Measurements from ENCODE around the gene ZNF143.

DNA sequence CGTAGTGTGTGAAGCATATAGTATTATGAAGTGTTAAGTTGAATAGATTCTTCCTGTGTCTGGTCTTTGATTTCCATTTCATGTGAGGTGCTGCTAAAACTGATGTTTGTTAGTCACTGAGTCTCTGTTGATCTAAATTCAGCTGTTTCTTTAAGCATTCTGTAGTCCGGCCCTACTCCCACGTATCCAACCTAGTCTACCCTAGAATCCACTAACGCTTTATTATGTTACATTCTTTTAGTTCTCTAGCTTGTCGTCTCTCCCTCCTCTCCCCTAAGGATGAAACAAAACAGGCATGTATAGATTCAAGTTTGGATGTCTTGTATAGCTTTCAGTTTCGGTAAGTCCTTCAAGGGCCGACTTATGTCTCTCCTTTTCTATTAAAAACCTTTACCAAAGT, 116.7 kb downstream of the ZNF143 start:
- TF ChIP-seq, protein P1, sequence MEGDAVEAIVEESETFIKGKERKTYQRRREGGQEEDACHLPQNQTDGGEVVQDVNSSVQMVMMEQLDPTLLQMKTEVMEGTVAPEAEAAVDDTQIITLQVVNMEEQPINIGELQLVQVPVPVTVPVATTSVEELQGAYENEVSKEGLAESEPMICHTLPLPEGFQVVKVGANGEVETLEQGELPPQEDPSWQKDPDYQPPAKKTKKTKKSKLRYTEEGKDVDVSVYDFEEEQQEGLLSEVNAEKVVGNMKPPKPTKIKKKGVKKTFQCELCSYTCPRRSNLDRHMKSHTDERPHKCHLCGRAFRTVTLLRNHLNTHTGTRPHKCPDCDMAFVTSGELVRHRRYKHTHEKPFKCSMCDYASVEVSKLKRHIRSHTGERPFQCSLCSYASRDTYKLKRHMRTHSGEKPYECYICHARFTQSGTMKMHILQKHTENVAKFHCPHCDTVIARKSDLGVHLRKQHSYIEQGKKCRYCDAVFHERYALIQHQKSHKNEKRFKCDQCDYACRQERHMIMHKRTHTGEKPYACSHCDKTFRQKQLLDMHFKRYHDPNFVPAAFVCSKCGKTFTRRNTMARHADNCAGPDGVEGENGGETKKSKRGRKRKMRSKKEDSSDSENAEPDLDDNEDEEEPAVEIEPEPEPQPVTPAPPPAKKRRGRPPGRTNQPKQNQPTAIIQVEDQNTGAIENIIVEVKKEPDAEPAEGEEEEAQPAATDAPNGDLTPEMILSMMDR (IDR thresholded peaks at IDR 0.05), result no peak
- TF ChIP-seq POLR2A (IDR thresholded peaks at IDR 0.05), result no peak

All from lower leg skin (tissue), 3 donors.